GM12891 (cell line): Measurements from ENCODE around the gene EOLA2.
"Not testable (repeated sequence)": the region's sequence is repeated elsewhere in the genome, so short reads cannot be mapped to it uniquely, and the experiment has no call there.

ENCODE experiments used
- DNase-seq: peaks from one replicate; pipeline ENCODE4 v3.0.0; 2011; ENCODE audit warnings: low spot score; ENCODE audit not compliant: insufficient read length
- FAIRE-seq: peaks from 2 replicates; lab custom pipeline; 2011; peaks lifted over from hg19 to GRCh38; lab: Jason Lieb, UNC
- PAX5 ChIP-seq: IDR thresholded peaks from 2 replicates; pipeline ENCODE4 v1.6.1; 2011; ENCODE audit warnings: low read length, moderate library complexity, mild to moderate bottlenecking; ENCODE audit not compliant: insufficient read depth, severe bottlenecking
- POLR2A ChIP-seq: IDR thresholded peaks from 2 replicates; pipeline ENCODE4 v1.6.1; 2011; ENCODE audit warnings: low read depth, low read length, control low read depth
- POLR2AphosphoS5 ChIP-seq: IDR thresholded peaks from 2 replicates; pipeline ENCODE4 v1.6.1; 2011; ENCODE audit warnings: low read depth, low read length, control low read depth
- POU2F2 ChIP-seq: IDR thresholded peaks from 2 replicates; pipeline ENCODE4 v1.6.1; 2011; ENCODE audit warnings: low read depth, mild to moderate bottlenecking, control low read depth, low read length, moderate library complexity
- SPI1 ChIP-seq: IDR thresholded peaks from 2 replicates; pipeline ENCODE4 v1.6.1; 2011; ENCODE audit warnings: low read depth, low read length, control low read depth
- TAF1 ChIP-seq: IDR thresholded peaks from 2 replicates; pipeline ENCODE4 v1.6.1; 2011; ENCODE audit warnings: low read depth, low read length, control low read depth

Gene EOLA2

GRCh38 chrX:149949743-149950436, 11.6 kb upstream of the EOLA2 start:
- FAIRE-seq, result no peak
- TF ChIP-seq POLR2A (no peak), SPI1 (no peak), POU2F2 (no peak), PAX5 (no peak), POLR2AphosphoS5 (no peak), TAF1 (no peak)
- no peak for DNase-seq

GRCh38 chrX:149948016-149948415, 9.7 kb upstream of the EOLA2 start:
- TF ChIP-seq PAX5 (no peak), TAF1 (no peak), POLR2A (no peak), SPI1 (no peak), POU2F2 (no peak), POLR2AphosphoS5 (no peak)
- FAIRE-seq (no peak), DNase-seq (no peak)

- peak; percentile 80 for FAIRE-seq
- not testable (repeated sequence) for DNase-seq
Observed at GRCh38 chrX:149946932-149947331, 8.6 kb upstream of the EOLA2 start.

GRCh38 chrX:149945820-149946219, 7.5 kb upstream of the EOLA2 start:
- not testable (repeated sequence) for DNase-seq
- FAIRE-seq, result peak; percentile 69

GRCh38 chrX:149945087-149945670, 6.9 kb upstream of the EOLA2 start:
- not testable (repeated sequence) for DNase-seq, FAIRE-seq

GRCh38 chrX:149940674-149941024, 2.4 kb upstream of the EOLA2 start:
- not testable (repeated sequence) for FAIRE-seq

GRCh38 chrX:149939905-149940673, 1.8 kb upstream of the EOLA2 start:
- TF ChIP-seq POLR2AphosphoS5 (0 out of 2 replicates have a peak, but pooled peaks have one; percentile 32), SPI1 (peak; percentile 51), TAF1 (no peak)
- peak; percentile 100 for FAIRE-seq
- DNase-seq, result peak; percentile 44

More at GRCh38 chrX:149940674-149941024, 2.4 kb upstream of the EOLA2 start:
- DNase-seq, result not testable (repeated sequence)

GRCh38 chrX:149939655-149939904, 1.3 kb upstream of the EOLA2 start:
- TF ChIP-seq POLR2AphosphoS5 (no peak), TAF1 (no peak), POLR2A (no peak), POU2F2 (no peak), SPI1 (no peak), PAX5 (no peak)
- FAIRE-seq, result no peak
- no peak for DNase-seq

- DNase-seq (no peak), FAIRE-seq (no peak)
- TF ChIP-seq SPI1 (no peak), POU2F2 (no peak), TAF1 (no peak), POLR2A (no peak), PAX5 (no peak), POLR2AphosphoS5 (no peak)
Observed at GRCh38 chrX:149938881-149939654, 777 bp upstream of the EOLA2 start.

GRCh38 chrX:149937871-149938426, 342 bp downstream of the EOLA2 start:
- no peak for DNase-seq
- no peak for FAIRE-seq
- TF ChIP-seq PAX5 (no peak), POU2F2 (peak; percentile 22; the same call in 1 of the 2 replicates), TAF1 (peak; percentile 62), POLR2A (peak; percentile 81), POLR2AphosphoS5 (peak; percentile 70)

- not testable (repeated sequence) for DNase-seq, FAIRE-seq
Observed at GRCh38 chrX:149937328-149937727, 963 bp downstream of the EOLA2 start.

- DNase-seq, result not testable (repeated sequence)
- FAIRE-seq, result peak; percentile 96
Observed at GRCh38 chrX:149933547-149933946, 4.7 kb downstream of the EOLA2 start.

GRCh38 chrX:149932970-149933369, 5.3 kb downstream of the EOLA2 start:
- FAIRE-seq, DNase-seq: not testable (repeated sequence)

GRCh38 chrX:149932150-149932549, 6.1 kb downstream of the EOLA2 start:
- FAIRE-seq, result peak; percentile 98
- DNase-seq, result not testable (repeated sequence)

GRCh38 chrX:149931355-149931754, 6.9 kb downstream of the EOLA2 start:
- FAIRE-seq, result peak; percentile 50
- DNase-seq, result not testable (repeated sequence)

GRCh38 chrX:149929400-149929799, 8.9 kb downstream of the EOLA2 start, which contains the start of gene HSFX4:
TSS of gene HSFX4 (plus strand) at chrX:149929573. CDS start at chrX:149929645, 72 bp downstream.
- DNase-seq, result not testable (repeated sequence)
- FAIRE-seq, result peak; percentile 31
